NCI-H460 (cell line): ENCODE measurements around the gene CADM1. TPM values are rescaled to one million over a fixed set of nuclear protein-coding genes. Genes with fewer than 3 reads are reported as not detected.

ENCODE experiments used
- DNase-seq: peaks from one replicate; pipeline ENCODE4 v3.0.0-alpha.2; 2016; ENCODE audit warnings: low read depth; ENCODE audit errors: extremely low read depth
- total RNA-seq: library from RNA; depleted of rRNA; stranded (reverse); fragments of >200 nt; shearing (Covaris generic); gene quantifications from 2 replicates; pipeline ENCODE4 v1.2.3, GENCODE V29; 2014

CADM1 gene
- total RNA-seq, 1 experiment from 2014 or later = 0.35 TPM

DNA sequence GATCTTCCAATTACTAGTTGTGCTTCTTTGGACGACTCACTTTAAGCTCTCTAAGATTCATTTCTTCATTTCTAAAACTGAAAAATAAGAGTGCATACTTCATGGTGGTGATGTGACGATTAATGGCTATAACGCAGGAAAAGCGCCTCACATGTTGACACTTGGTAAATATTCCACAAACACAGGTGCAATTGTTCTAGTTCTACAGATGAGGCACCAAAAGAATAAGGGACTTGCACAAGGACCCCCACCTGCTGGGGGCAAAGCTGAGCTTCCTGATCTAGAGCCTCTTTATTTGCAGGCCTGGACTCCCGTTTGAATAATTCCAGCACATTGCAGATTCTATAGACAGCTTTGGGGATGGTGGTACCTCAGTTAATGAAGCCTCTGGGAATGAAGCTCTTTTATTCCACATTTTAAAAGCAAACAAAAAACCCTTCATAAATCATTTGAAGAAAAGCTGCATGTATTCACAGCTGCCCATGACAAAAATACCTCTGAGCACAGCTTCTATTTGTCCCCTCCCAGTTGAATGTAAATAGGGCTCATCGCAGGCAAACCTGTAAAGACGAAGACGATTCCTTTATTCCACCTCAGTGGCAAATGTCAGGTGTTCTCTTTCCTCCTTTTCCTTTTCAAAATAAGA, 14.9 kb upstream of the CADM1 start:
- no peak for DNase-seq

DNA sequence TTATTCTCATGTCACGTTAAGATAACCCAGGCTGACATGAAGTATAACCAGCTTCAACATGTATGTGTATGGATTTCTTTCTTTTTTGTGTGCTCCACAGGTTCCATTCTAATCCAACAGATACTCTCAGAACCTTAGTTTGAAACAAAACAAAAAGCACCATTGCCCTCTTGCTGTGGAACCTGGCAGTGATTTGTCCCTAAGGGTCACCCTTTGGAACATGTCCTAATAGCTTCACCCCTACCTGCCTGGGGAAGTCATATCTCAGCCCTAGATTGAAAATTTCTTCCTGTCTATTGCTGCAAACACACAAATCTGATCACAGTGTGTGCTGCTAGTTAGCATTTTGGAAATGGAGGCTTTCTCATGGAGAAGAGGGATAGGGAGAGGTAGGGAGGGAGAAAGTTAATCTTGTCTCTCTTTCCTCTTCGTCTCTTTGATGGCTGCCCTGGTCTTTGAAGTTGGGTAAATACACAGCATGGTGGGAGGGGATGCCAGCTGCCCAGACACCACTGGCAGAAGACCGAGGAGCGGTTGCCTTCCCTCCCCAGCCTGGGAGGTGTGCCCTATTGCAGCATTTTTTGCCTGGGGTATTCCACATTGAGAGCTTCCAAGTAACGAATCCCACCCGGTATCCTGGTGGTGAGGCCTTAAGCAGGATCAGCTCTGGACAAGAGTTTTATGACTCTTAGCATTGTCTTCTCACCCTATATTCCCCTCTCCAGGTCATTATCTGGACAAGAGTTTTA, 11.6 kb upstream of the CADM1 start:
- no peak for DNase-seq

DNA sequence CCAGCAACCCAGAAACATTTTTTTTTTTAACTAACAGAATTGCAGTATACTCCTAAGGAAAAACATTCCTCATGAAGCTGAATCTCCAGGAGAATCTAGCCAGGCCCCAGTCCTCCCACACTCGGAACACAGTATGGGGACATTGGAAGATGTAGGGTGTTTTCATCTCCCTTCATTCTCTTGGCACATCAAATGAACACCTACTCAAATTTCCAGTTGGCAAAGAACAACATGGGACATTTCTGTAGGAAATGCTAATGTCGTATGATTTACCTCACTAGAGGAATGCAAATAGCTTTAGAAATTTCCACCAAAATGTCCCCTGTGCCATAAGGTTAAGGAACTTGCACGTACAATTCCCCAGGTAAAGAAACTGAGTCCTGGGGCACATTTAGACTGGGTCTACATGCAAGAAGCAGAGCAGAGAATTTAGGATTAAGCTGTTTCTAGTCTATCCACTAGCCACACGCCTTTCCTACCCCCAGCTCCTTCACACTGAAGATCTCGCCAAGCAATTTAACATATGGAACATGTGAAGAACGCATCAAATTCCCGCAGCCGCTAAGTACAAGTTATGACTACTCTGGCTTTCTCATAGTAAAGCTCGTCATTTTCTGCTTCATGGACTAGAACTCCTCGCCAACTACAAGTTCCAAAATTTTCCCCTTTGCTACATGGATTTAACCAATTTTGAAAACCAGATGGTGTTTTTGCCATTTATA, 2.9 kb upstream of the CADM1 start:
- no peak for DNase-seq

DNA sequence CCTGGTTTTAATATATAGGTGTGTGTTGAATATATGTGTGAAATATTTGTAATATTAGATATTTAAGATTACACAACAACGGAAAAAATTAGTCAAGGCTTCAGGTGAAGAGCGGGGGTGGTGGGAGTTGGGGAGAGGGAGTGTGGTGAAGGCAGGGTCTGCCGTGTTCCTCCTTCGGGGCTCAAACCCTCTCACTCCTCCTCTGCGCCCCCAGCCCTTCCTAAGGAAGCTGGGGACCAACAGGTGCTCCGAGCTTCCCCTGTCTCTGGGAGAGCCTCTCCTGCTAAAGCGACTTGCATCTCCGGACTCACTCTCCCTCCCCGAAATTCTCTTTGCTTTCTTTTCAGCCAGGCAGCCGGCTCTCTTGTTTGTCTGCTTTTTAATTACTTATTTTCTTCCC, 960 bp upstream of the CADM1 start:
- no peak for DNase-seq

DNA sequence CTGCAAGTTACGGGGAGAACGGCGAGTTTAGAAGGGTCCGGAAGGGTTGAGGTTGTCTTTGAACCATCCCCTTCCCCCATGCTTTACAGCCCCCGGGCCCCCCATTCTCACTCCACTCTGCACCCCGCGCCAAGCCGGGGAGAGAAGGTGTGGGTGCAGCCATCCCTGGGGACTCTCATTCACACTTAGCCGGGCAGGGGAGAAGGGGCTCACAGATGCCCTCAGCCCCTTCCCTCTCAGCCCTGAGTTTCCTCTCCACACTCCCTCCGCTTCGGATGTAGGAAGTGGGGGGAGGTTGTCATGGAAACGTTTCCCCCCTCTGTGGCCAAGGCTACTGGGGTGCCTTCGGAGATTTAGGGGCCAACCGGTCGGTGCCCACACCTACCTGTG, 334 bp downstream of the CADM1 start:
- DNase-seq = no peak

DNA sequence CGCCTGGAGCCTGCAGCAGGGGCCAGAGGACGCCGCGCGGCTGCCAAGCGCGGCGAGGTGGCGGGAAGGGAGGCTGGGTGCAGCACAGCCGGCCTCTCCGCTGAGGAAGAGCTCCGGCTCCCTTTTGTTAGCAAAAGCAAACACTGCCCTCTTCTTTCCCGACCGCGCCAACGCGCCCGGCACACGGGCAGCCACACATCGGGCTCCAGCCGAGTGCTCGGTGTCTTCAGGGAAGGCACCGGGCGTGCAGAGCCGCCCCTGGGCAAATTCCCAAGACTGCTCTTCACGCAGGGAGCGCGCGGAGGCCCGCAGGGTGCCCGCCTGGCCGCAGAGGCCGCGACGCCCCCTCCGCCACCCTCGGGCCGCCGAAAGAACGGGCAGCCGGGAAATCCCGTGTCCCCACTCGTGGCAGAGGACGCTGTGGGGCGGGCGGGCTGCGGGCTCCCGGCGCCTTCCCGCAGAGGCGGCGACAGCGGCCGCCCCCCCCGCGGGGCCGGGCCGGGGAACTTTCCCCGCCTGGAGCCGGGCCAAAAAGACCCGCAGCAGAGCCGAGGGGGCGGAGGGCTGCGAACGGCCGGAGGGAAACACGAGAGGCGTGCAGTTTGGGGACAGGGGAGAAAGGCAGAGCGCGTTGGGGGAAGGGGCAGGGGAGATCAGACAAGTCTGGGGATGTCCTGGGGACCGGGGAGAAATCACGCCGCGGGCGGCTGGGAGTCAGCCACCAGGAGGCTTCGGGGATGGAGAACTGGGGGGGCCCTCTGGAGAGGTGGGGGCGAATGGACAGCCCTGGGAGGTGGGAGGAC, 931 bp downstream of the CADM1 start:
- peak; percentile 14 for DNase-seq

DNA sequence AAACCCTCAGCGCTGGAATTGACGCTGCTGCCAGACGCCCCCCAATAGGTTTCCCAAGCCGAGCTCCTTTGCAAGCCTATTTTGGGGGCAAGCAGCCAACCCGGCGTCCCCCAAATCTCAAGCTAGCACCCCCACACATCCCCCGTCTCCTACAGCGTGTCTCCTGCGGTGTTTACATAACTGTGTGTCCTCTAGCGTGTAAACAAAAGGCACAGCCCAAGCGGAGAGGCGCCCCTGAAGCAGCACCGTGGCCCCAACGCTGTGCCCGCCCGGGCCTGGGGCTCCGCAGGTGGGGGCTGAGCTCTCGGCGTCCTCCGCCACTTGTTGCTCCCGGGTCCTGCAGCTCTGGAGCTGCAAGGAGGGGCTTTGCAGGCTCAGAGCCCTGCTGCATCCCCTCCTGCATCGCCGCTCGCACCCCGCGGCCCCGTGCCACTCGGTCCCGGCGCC, 1.6 kb downstream of the CADM1 start:
- no peak for DNase-seq

DNA sequence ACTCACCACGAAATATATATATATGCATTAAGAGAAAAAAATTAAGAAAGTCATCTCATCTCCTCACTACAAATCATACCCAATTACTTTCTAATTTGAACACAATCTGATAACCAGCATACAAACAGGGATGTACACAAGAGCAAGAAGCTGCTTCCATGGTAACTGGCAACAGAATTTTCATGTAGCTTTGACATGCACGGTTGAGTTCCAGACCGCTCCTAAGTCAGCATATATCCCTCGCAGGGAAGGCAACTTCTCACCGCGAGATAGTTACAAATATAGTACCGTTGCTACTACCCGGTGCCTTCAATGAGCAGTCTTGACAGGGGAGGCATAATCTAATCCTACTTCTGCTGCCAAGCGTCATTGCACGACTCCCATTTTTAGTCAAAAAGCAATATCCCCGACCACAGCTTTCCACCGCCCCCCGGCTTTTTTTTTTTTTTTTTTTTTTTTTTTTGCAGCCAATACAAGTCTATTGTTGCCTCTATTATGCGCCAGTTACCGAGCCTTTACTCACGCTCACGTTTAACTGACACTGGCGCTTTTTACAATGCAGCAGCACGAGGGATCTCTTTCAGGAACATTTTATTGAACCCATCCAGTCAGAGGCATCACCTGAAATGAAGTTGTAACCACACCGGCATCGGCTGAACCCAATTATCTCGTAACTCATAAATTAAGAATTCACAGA, 2.2 kb downstream of the CADM1 start:
- no peak for DNase-seq

DNA sequence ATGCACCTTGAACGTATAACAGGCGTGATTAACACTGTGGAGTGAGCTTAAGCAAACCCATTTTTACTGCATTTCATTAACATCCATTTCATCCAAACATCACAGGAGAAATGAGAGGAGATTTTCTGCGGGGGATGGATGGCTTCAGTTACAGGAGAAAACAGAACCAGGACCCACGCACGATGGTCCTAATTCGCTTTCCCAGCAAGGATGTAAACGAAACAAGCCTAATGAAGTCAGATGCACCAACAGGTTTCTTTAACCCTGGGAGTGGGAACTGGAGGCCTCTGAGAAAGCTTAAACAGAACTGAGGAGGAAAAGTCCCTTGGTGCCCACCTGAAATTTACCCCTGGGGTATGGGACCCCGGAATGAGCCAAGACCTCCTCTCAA, 2.7 kb downstream of the CADM1 start:
- DNase-seq = no peak

DNA sequence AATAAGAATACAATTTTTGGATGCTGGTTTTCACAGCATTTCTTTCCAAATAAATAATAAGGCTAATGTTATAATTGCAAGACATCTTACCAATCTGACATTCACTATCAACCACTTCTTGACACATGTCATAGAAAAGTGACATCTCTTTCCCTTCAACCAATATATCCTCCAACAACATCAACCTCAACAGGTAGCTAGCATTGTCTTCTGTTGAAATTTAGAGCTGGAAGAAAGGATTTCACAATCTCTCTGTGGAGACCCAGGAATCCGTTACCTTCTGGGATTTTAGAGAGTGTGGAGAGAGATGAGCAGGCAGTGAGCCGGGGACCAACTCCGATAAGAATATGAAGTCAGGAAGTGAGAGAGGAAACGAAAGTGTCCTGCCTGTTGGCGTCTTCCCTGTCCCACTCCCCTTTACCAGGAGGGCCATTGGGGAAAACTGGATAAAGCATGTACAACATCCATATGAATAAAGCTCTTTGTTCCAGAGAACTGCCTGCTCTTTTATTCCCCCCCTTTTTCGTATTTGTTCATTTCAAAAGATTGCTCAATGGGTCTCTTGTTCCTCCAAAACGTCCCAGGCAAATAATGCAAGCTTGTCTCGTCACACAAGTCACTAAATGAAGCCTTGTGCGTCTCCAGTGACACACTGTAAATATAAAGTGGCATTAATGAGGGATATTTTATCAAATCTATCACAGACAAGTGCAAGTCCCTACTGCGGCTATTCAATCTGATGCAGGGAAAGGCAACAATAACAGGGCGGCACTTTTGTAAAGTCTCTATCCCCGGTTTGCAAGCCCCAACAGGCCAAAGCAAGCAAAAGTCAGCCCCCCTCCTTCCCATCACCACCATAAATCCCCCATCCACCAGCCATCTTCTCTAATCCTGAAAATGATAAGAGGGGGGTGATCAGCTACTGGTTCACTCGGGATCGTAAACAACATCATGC, 3.4 kb downstream of the CADM1 start:
- DNase-seq = no peak

DNA sequence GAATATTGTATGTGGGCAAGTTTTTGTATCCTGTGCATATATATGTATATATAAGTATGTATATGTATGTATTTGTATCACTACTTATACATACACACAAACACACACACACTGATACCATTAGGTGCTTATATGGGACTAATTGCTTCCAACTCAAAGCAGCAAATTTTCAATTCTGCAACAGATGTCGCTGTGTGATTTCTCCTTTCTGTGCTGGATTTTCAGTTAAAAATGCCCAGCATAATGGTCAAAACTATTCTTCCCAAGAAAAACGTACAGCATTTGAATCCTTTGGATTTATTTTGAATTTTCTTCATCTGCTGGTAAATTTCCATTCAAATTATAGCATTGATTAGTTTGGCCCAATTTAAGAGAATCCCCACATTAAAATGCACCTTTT, 4.3 kb downstream of the CADM1 start:
- DNase-seq = no peak

DNA sequence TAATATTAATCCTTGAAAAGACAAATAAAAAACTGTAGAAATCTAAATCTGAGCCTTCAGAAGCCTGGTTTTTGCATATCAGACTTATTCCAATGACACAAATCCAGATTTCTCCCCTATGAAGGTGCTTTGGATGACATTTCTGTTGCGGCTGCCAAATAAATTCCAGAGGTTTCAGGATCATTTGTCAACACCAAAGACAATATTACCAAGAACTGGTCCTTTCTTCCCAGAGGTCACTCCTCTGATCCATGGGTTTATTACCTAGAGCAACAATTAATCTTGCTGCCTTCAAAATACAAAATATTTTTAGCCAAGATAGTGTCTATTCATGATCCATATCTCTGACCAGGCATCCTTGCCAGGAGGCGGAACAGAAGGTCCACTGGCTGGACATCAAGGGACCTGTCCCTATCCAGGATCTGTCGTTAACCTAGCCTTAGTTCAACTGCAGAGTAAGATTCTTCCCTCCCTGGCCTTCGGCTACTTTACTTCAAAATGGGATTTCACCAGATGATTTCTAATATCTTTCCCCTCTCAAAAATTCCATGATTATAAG, 4.9 kb downstream of the CADM1 start:
- no peak for DNase-seq

DNA sequence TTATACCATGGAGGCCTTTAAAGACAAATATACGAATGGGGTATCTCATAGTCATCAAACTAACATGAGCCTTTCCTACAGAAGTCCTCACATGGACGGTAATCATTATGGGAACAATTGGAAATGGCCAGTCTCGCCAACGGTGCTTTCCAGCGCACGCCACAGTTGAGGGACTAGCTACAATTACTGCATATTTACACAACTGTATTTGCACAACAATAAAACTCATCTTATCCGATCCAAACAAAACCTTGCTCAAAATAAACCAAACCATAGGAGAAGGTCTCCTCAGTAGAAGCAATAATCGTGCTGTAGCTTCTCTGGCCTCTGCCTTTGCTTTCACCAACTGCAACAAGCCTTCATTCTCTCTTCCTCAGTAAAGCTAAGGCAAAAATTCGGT, 5.9 kb downstream of the CADM1 start:
- no peak for DNase-seq

DNA sequence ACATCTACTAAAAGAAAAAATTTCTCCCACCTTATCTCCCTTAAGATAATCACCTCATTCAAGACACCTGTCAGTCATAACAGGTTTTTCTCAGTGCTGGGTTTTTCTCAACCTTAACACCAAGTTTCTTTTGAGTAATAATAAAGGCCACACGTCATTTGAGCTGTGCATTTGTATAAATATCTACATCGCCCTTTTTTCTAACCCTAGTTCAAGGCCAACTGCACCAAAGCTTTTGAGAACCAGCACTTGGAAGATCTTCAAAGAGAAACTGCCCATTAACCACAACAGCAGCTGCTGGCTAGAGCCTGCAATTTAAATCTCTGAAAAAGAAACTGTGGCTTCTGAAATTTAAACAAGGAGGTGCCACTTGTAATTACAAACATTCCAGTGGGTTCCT, 6.9 kb downstream of the CADM1 start:
- DNase-seq = no peak

DNA sequence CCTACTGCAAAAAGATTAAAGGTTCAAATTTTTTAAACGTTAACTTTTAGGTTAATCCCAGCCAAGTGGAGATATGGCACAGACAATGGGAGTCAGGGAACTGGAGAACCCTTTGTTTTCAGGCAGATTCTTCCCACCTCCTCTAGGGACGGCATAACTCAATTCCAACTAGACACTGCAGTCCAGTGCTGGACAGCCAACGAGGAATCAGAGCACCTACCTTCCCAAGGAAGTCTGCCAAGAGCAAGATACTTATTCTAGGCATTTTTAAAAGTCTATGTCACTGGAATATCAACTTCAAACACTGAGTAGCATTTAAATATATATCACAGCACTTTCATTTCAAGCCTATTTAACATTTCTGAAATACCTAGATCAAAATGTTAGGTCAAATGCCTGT, 7.3 kb downstream of the CADM1 start:
- no peak for DNase-seq

DNA sequence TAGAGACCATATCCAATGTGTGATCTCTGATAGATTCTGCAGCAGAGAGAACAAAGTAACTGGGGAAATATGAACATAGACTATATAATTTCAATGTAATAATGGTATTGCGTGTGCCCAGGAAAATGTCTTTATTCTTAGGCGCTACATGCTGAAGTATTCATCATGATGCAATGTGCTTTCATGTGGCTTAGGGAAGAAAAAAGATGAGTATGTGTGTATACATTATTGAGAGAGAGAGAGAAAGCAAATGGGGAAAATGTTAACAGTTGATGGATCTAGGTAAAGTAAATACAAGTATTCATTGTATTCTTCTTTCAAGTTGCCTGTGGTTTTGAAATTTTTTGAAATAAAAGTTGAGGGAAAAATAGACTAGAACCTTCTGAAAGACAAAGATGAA, 10.3 kb downstream of the CADM1 start:
- DNase-seq = no peak

DNA sequence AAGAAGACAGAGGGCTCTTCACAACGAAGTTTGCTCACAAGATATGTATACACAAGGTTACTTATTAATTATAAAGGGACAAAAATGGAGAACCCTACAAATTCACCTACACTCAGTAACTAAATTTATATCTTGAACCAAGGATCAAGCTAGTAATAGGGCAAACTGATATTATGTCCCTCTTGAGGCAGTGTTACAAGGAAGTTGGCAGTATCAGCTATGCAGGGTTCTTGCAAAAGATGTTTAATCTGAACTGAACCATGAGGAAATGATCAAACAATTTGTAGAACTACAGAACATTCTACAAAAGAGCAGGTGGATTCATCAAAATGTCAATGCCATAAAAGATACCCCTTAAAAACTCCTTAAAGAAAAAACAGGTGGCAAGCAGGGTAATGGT, 10.7 kb downstream of the CADM1 start:
- no peak for DNase-seq

DNA sequence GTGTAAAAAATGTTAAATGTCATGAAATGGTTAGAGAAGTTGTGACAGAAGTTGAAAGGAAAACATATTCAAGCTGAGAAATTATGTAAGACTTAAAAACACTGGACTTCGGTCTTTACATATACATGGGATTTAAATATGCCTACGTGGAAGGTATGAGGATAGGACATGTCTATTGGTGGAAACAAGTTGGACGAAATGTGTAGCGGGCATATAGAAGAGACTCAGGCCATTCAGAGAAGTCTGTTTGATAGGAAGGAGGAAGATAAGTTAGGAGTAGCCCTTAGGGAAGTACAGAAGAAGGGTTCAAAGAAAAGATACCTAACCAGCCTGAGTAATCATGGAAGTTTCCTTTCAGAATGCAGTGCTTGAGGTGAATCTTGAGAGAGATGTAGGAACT, 14.7 kb downstream of the CADM1 start:
- no peak for DNase-seq

DNA sequence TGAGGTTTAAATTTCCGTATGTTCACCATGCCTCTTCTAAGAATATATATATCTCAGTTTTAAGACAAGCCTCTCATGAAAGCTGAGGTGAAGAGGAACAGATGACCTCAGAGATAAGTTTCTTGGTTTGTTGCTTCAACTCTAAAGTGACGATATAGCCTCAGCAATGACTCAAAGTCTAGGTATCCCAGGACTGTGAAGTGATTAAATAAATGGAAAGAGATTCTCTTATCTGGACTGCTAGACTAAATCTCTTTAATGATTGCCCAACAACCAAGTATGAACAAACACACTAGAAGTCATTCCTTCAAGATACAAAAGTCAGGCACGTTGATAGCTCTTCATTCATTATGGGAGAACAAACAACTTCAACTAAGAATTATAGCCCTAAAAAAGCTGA, 15.3 kb downstream of the CADM1 start:
- DNase-seq = no peak
